Central memory CD8-positive, alpha-beta T cell (primary cell): ENCODE results near the gene PDE10A.
"Not testable (repeated sequence)": the region's sequence is repeated elsewhere in the genome, so short reads cannot be mapped to it uniquely, and the experiment has no call there.

Experiments used
- ATAC-seq: fragments of 150-1000 bp; cut with Tn5 transposase; replicated peaks from 2 replicates; pipeline ENCODE4 v1.10.0; 2022; ENCODE audit warnings: mild to moderate bottlenecking, moderate FRiP score, moderate number of reproducible peaks; ENCODE audit not compliant: poor library complexity, severe bottlenecking; ENCODE audit errors: extremely low read depth
- DNase-seq, 2 donors: peaks; one replicate each; pipeline ENCODE4 v3.0.0; 2021; ENCODE audit warnings: low spot score in 2 of 2
- H3K27ac Mint-ChIP-seq: one replicate; pipeline ENCODE4 v1.8.0; 2022; ENCODE audit warnings: low read depth, mild to moderate bottlenecking, moderate library complexity, mixed read lengths
- H3K27me3 Mint-ChIP-seq: one replicate; pipeline ENCODE4 v1.8.0; 2022; ENCODE audit warnings: mixed read lengths
- H3K36me3 Mint-ChIP-seq: one replicate; pipeline ENCODE4 v1.8.0; 2022; ENCODE audit warnings: mild to moderate bottlenecking, moderate library complexity, mixed read lengths; ENCODE audit not compliant: insufficient read depth
- H3K4me1 Mint-ChIP-seq: one replicate; pipeline ENCODE4 v1.8.0; 2022; ENCODE audit warnings: mixed read lengths
- H3K4me3 Mint-ChIP-seq: one replicate; pipeline ENCODE4 v1.8.0; 2022; ENCODE audit warnings: mild to moderate bottlenecking, moderate library complexity, mixed read lengths
- H3K9me3 Mint-ChIP-seq: one replicate; pipeline ENCODE4 v1.8.0; 2022; ENCODE audit warnings: mixed read lengths

The PDE10A gene

DNA sequence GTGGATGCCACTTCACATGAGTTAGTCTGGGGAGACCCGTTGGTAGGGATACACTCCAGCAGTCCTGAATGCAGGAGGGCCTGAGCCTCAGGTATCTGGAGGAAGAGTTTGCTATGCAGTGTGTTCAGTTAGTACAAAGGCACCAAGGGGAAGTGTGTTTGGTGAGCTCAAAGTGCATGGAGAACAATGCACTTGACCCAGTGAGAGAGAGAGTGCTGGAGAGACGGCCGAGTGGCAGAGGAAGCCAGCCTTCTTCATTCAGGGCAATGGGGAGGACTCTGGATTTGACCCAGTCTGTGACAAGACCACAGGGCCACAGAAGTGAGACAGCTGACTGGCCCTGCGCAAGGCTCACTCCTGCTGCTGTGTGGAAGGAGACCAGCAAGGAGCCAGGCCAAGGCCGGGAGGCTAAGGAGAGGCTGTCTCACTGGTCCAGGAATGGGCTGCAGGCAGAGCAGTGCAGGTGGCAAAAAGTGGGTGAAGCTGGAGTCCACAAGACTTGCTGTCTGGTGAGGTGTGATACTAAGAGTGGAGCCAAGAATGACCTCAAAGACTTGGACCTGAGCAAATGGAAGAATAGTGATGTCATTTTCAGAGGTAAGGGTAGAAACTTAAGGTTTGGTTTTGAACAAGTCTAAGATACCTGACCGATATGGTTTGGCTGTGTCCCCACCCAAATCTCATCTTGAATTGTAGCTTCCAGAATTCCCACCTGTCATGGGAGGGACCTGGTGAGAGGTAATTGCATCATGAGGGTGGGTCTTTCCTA lies 38.0 kb downstream of the PDE10A start:
- DNase-seq (no peak), ATAC-seq (no peak)
- H3K27me3 Mint-ChIP-seq = peaks cover 10% of the 10 kb centered on the region
- no peaks in the 10 kb centered on the region for H3K4me1 Mint-ChIP-seq
- no peak overlapping the region for H3K4me3 Mint-ChIP-seq
- H3K36me3 Mint-ChIP-seq = peaks cover 2% of the 10 kb centered on the region
- H3K27ac Mint-ChIP-seq = no peak overlapping the region
- H3K9me3 Mint-ChIP-seq = peaks cover 12% of the 10 kb centered on the region

GRCh38 chr6:165621940-165622339 lies 41.1 kb downstream of the PDE10A start:
- Mint-ChIP-seq H3K36me3 (peaks cover 2% of the 10 kb centered on the region), H3K27me3 (peaks cover 10% of the 10 kb centered on the region), H3K27ac (no peak overlapping the region), H3K4me3 (no peak overlapping the region), H3K9me3 (peaks cover 12% of the 10 kb centered on the region), H3K4me1 (no peaks in the 10 kb centered on the region)
- ATAC-seq (no peak), DNase-seq (no peak)

DNA sequence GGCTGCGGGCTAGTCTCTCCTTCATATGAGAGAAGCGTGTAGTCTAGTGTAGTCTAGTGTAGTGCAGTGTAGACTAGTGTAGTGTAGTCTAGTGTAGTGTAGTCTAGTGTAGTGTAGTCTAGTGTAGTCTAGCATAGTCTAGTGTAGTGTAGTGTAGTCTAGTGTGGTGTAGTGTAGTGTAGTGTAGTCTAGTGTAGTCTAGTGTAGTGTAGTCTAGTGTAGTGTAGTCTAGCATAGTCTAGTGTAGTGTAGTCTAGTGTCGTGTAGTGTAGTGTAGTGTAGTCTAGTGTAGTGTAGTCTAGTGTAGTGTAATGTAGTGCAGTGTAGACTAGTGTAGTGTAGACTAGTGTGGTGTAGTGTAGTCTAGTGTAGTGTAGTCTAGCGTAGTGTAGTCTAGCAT lies 44.1 kb downstream of the PDE10A start:
- H3K4me1 Mint-ChIP-seq, H3K36me3 Mint-ChIP-seq, H3K27ac Mint-ChIP-seq, DNase-seq, H3K27me3 Mint-ChIP-seq, ATAC-seq, H3K4me3 Mint-ChIP-seq, H3K9me3 Mint-ChIP-seq: not testable (repeated sequence)

- Mint-ChIP-seq H3K4me1 (no peaks in the 10 kb centered on the region), H3K27ac (no peak overlapping the region), H3K27me3 (no peaks in the 10 kb centered on the region), H3K4me3 (no peak overlapping the region), H3K9me3 (no peaks in the 10 kb centered on the region), H3K36me3 (no peaks in the 10 kb centered on the region)
- ATAC-seq (no peak), DNase-seq (no peak)
Observed at GRCh38 chr6:165618241-165618640, 44.8 kb downstream of the PDE10A start.

DNA sequence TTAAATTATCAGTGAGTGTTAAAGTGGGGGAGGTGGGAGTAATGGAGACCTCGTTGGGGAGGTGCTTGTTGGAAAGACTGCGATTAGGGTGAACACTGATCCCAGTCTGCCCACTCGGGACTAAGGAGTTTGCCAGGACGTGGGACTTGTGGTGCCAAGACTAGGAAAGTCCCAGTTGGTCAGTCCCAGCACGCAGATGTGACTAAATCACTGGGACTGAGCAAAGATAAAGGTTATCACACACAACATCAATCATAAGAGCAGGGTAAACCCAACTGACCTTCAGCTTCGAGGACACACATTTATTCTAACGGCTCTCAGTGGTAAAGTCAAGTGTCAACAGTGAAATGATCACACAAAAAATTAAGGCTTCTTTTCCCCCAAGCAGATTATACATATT lies 45.5 kb downstream of the PDE10A start:
- DNase-seq = no peak
- H3K36me3 Mint-ChIP-seq = no peaks in the 10 kb centered on the region
- H3K9me3 Mint-ChIP-seq = peaks cover 4% of the 10 kb centered on the region
- ATAC-seq = no peak
- no peak overlapping the region for H3K4me3 Mint-ChIP-seq
- no peak overlapping the region for H3K27ac Mint-ChIP-seq
- H3K27me3 Mint-ChIP-seq = no peaks in the 10 kb centered on the region
- no peaks in the 10 kb centered on the region for H3K4me1 Mint-ChIP-seq

DNA sequence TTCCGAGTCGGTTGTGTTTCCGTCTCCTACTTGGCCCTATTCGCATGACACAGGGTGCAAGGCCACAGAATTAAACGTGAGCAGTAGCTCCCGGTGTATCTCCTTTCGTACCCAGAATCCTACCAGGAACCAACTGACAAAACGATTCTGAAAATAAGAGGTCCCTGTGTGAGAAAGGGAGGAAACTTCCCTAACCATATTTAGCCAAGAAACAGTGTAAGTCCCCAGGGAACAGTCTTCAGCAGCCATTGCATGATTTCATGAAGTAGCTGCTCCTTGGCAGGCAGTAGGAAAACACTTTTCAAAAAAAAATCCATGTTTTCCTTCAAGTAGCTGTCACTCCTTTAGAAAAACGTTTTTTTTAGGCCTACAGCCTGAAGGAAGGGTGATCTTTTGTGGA lies 46.9 kb downstream of the PDE10A start:
- no peaks in the 10 kb centered on the region for H3K27me3 Mint-ChIP-seq
- no peaks in the 10 kb centered on the region for H3K36me3 Mint-ChIP-seq
- H3K9me3 Mint-ChIP-seq = peaks cover 5% of the 10 kb centered on the region
- H3K27ac Mint-ChIP-seq = no peak overlapping the region
- ATAC-seq (no peak), DNase-seq (no peak)
- H3K4me3 Mint-ChIP-seq = no peak overlapping the region
- H3K4me1 Mint-ChIP-seq = no peaks in the 10 kb centered on the region

GRCh38 chr6:165615636-165616035 lies 47.4 kb downstream of the PDE10A start:
- H3K9me3 Mint-ChIP-seq = peaks cover 5% of the 10 kb centered on the region
- DNase-seq = no peak
- no peak overlapping the region for H3K27ac Mint-ChIP-seq
- H3K36me3 Mint-ChIP-seq = no peaks in the 10 kb centered on the region
- no peaks in the 10 kb centered on the region for H3K4me1 Mint-ChIP-seq
- H3K4me3 Mint-ChIP-seq = no peak overlapping the region
- ATAC-seq = no peak
- no peaks in the 10 kb centered on the region for H3K27me3 Mint-ChIP-seq

DNA sequence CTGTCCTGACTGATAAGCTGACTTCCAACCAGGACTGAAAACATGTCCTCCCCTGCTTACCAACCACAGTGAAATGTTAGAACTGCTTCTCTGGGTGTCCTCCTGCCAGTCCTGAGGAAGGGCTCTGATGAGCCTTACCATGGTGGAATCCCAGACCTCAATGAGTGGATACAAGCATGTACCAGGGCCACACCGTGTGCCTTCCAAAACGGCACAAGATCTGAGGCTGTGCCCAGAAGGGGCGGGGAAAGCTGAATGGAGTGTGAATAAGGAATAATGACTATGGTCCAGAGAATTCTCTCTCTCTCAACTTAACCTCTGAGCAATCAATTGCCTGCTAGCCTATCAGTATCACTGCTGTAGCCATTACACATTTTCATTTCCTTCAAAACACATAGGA lies 51.7 kb downstream of the PDE10A start:
- Mint-ChIP-seq H3K27ac (no peak overlapping the region), H3K27me3 (no peaks in the 10 kb centered on the region), H3K36me3 (no peaks in the 10 kb centered on the region), H3K4me3 (no peak overlapping the region), H3K4me1 (no peaks in the 10 kb centered on the region), H3K9me3 (peaks cover 5% of the 10 kb centered on the region)
- no peak for ATAC-seq
- no peak for DNase-seq

DNA sequence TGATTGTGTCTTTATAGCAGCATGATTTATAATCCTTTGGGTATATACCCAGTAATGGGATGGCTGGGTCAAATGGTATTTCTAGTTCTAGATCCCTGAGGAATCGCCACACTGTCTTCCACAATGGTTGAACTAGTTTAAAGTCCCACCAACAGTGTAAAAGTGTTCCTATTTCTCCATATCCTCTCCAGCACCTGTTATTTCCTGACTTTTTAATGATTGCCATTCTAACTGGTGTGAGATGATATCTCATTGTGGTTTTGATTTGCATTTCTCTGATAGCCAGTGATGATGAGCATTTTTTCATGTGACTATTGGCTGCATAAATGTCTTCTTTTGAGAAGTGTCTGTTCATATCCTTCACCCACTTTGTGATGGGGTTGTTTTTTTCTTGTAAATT lies 54.5 kb downstream of the PDE10A start:
- H3K36me3 Mint-ChIP-seq, H3K4me3 Mint-ChIP-seq, DNase-seq, H3K27ac Mint-ChIP-seq, H3K4me1 Mint-ChIP-seq, ATAC-seq, H3K9me3 Mint-ChIP-seq, H3K27me3 Mint-ChIP-seq: not testable (repeated sequence)

- DNase-seq (no peak), ATAC-seq (no peak)
- Mint-ChIP-seq H3K36me3 (no peaks in the 10 kb centered on the region), H3K4me3 (no peak overlapping the region), H3K27me3 (no peaks in the 10 kb centered on the region), H3K27ac (no peak overlapping the region), H3K4me1 (no peaks in the 10 kb centered on the region), H3K9me3 (no peaks in the 10 kb centered on the region)
Observed at GRCh38 chr6:165606740-165607008, 56.4 kb downstream of the PDE10A start.

- H3K9me3 Mint-ChIP-seq = no peaks in the 10 kb centered on the region
- H3K27ac Mint-ChIP-seq = no peak overlapping the region
- H3K4me1 Mint-ChIP-seq = no peaks in the 10 kb centered on the region
- ATAC-seq = no peak
- H3K27me3 Mint-ChIP-seq = no peaks in the 10 kb centered on the region
- no peak overlapping the region for H3K4me3 Mint-ChIP-seq
- DNase-seq = no peak
- no peaks in the 10 kb centered on the region for H3K36me3 Mint-ChIP-seq
Observed at GRCh38 chr6:165605901-165606739, 56.9 kb downstream of the PDE10A start.

DNA sequence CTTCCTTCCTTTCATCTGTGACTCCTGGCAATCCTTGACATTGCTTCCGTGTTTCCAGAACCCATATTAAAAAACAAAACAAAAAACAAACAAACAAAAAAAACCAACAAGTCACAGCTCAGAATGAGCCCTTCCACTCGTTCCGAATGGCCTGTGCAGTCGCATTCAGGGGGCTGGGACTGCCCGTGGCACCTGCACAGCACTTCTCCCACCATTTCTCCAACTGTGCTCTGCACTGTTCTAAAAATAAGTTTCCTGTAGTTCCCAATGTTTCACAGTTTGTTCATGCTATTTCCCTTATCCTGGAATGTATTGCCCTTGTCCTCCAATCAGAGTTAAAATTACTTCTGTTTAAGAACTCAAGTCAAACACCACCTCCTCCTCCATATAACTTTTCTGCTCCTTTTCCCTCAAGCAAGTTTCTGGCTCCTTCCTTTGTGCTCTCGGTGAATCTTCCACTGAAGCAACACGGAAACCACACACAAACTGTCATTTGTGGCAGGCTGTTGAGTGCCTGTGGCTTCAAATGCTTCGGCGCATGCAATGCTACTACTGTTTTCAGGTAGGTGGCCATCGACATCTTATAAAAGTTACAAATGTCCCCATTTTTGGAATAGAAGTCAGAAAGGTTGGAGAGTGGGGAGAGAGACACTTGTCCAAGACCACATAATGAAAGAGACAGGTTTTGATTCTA lies 57.7 kb downstream of the PDE10A start:
- no peak for ATAC-seq
- Mint-ChIP-seq H3K36me3 (no peaks in the 10 kb centered on the region), H3K4me3 (no peak overlapping the region), H3K9me3 (peaks cover 4% of the 10 kb centered on the region), H3K27me3 (no peaks in the 10 kb centered on the region), H3K4me1 (no peaks in the 10 kb centered on the region), H3K27ac (no peak overlapping the region)
- no peak for DNase-seq

- no peak overlapping the region for H3K4me3 Mint-ChIP-seq
- no peaks in the 10 kb centered on the region for H3K4me1 Mint-ChIP-seq
- no peaks in the 10 kb centered on the region for H3K36me3 Mint-ChIP-seq
- DNase-seq (no peak), ATAC-seq (no peak)
- H3K27ac Mint-ChIP-seq = no peak overlapping the region
- peaks cover 5% of the 10 kb centered on the region for H3K9me3 Mint-ChIP-seq
- no peaks in the 10 kb centered on the region for H3K27me3 Mint-ChIP-seq
Observed at GRCh38 chr6:165602291-165602690, 60.8 kb downstream of the PDE10A start.
